Stimulated activated CD4-positive, alpha-beta T cell treated with anti-CD3 and anti-CD28 coated beads, Interleukin-4, amount 100 ng/mL, for 1 hour (primary cell): ENCODE results near the gene FRG2.
"Not testable (repeated sequence)": the region's sequence is repeated elsewhere in the genome, so short reads cannot be mapped to it uniquely, and the experiment has no call there.

Source experiments
- DNase-seq: peaks from one replicate; pipeline ENCODE4 v3.0.0-alpha.2; 2020

The FRG2 gene

GRCh38 chr4:190015538-190016368 is 11.3 kb downstream of the FRG2 start:
- no peak for DNase-seq

DNA sequence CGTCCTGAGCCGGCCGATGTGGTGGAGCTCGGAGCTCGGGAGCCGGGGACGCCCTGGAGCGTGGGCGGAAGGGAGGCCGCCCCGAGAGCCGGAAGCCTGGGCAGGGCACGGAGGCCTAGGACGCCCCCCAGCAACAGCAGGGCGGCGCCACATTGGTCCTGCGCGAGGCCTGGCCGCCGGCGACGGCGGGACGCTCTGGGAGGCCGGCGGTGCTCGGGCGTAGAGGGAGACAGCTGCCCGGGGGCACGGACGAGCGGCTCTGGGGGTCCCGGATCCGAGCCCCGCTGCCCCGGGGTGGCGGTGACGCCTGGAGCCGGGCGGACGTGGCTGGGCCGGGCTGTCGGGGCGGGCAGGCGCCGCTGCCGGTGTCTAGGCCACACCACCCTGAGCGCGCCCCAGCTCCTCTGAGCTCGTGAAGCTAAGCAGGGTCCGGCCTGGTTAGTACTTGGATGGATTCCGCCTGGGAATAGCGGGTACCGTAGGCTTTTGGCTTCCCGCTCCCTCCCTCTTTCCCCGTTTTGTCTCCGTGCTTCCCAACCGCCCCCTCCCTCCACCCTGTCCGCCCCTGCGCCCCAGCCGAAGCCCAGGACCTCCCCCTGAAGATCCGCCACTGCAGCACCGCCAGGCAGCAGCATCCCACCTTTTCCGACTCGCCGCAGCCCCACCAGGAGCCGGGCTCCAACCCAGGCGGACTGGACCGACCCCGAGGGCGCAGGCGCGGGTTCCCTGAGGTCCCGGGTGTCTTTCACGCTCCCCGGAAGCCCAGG is 12.1 kb downstream of the FRG2 start:
- no peak for DNase-seq

DNA sequence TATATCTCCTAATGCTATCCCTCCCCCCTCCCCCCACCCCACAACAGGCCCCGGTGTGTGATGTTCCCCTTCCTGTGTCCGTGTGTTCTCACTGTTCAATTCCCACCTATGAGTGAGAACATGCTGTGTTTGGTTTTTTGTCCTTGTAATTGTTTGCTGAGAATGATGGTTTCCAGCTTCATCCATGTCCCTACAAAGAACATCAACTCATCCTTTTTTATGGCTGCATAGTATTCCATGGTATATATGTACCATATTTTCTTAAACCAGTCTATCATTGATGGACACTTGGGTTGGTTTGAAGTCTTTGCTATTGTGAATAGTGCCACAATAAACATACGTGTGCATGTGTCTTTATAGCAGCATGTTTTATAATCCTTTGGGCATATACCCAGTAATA is 37.1 kb downstream of the FRG2 start:
- DNase-seq, result not testable (repeated sequence)

GRCh38 chr4:189988877-189989431 is 38.1 kb downstream of the FRG2 start:
- DNase-seq, result no peak

DNA sequence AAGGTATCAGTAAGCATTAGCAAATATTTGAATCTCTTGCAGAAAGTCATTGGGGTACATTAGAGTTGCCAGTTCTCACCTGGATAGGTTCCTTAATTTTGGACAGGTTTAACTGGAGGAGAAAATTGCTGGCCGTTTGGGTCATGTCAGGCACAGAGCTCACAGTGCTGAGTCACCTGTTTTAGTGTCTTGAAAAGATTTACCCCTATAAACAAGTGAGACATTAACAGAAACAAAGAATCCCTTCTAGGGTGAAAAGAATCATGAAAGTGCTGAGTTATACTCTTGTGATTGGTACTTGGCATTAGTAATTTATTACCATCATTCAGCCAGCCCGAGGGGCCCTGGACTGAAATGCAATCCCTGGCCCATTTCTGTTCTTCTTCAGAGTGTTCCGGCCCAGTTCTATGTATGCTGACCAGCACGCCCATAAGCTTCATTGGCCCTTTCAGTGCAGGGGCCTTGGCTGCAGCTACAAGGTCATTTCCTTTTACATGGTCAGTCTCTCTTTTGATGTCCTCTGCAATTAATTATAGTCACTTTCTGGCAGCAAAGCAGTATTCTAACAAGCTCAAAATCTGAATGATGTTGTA is 41.3 kb downstream of the FRG2 start:
- not testable (repeated sequence) for DNase-seq

- DNase-seq, result not testable (repeated sequence)
These were observed 42.4 kb downstream of the FRG2 start for GRCh38 chr4:189984661-189985060.

- not testable (repeated sequence) for DNase-seq
These were observed 43.0 kb downstream of the FRG2 start for GRCh38 chr4:189983916-189984526.

DNA sequence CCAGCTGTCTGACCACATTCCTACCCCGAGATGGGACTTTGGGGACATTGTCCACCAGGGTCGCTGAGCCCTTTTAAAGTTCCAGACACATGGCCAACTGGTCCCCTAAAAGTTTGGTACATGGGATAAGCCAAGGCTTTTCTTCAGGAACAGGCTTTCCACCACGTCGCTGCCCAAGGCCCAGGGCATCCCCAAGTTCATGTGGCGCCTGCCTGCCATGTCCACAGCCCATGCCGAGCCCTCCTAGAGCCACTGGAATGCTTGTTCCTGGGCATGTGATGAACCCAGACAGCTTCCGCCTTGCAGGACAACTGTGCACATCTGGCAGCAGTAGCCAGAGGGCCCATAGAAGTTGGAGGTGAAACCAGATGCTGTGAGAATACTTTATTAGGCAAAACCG is 45.1 kb downstream of the FRG2 start:
- no peak for DNase-seq

- not testable (repeated sequence) for DNase-seq
These were observed 46.8 kb downstream of the FRG2 start for GRCh38 chr4:189980292-189980691.

DNA sequence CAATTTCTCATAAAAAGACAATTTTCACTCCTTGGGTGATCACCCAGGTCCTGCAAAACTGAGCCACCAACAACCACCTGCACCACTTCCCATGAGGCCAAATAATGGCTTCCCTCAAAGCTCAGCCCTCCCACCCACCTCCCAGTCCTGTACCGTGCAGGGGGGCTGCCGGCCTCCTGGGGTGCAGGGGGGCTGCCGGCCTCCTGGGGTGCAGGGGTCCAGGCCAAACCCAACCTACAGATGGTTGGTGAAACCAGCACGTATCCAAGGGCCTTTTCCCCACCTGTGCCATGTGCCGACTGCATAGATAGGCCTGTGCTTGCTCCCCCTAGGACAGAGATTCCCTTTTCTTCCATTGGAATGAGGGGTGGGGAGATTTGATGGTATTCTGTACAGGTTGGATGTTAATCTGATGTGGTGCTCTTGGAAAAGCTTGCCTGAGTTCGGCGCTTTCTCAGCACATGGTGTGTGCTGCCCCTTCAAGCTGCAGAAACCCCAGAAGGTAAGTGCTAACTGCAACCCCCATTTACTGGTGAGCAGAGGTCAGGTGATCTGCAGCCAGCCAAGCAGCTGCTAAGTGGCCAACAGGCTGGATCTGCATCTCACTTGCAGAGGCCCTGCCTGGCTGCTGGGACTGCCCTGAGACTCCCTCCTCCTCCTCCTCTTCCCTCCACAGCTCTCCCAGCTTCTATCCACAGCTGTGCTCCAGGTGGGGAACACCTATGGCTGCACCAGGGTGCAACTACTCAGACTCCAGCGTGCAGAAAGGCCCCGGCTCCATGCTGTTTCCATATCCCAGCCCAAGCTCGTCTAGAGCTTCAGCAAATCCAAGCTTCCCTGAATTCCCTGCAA is 47.6 kb downstream of the FRG2 start:
- no peak for DNase-seq
